HepG2 (cell line): ENCODE data around the gene ATP6V0A1. TPM values are rescaled to one million over a fixed set of nuclear protein-coding genes. Genes with fewer than 3 reads are reported as not detected.

ENCODE experiments used
- CCAR2 ChIP-seq: fragments of 200-400 bp; formaldehyde crosslinking; optimal IDR thresholded peaks from 2 replicates; pipeline ENCODE3; 2018; ENCODE audit warnings: low read depth, mild to moderate bottlenecking, low read length, moderate library complexity
- CEBPB ChIP-seq: IDR thresholded peaks from 2 replicates; pipeline ENCODE4 v1.6.1; 2011; ENCODE audit warnings: low read depth, low read length, improper control_type of control experiment, borderline replicate concordance
- EZH2 ChIP-seq: conservative IDR thresholded peaks from 2 replicates; pipeline ENCODE4 v1.6.1; 2012; ENCODE audit warnings: mild to moderate bottlenecking, low read depth, low read length, moderate library complexity
- FOXK2 ChIP-seq: fragments of 450-650 bp; IDR thresholded peaks from 2 replicates; pipeline ENCODE4 v1.6.1; 2016
- GATA4 ChIP-seq: sonication (generic); IDR thresholded peaks from 2 replicates; pipeline ENCODE4 v1.6.1; 2016; ENCODE audit warnings: antibody characterized with exemption, low read depth, borderline replicate concordance
- ISL2 ChIP-seq: sonication (generic); formaldehyde crosslinking; IDR thresholded peaks from 2 replicates; pipeline ENCODE4 v1.5.0; 2020; ENCODE audit warnings: missing genetic modification reagents
- KLF16 ChIP-seq, 2 experiments: sonication (generic) in 1 of 2; formaldehyde crosslinking in 1 of 2; IDR thresholded peaks; 2 replicates each; pipeline versions ENCODE4 v1.6.1 to v1.8.0; 2016 to 2023; ENCODE audit warnings: missing genetic modification reagents in 2 of 2, missing compliant biosample characterization in 1 of 2
- NCOA2 ChIP-seq: sonication (generic); formaldehyde crosslinking; IDR thresholded peaks from 2 replicates; pipeline ENCODE4 v1.8.0; 2022; ENCODE audit warnings: inconsistent platforms
- NFRKB ChIP-seq: fragments of 450-650 bp; IDR thresholded peaks from 2 replicates; pipeline ENCODE4 v1.6.1; 2017
- RARG ChIP-seq: sonication (generic); formaldehyde crosslinking; IDR thresholded peaks from 2 replicates; pipeline ENCODE4 v1.4.0; 2020; ENCODE audit warnings: low read depth, mild to moderate bottlenecking, missing genetic modification reagents
- ZFP41 ChIP-seq: sonication (generic); formaldehyde crosslinking; IDR thresholded peaks from 2 replicates; pipeline ENCODE4 v1.4.0; 2020; ENCODE audit warnings: mild to moderate bottlenecking, missing genetic modification reagents, borderline replicate concordance
- ZMAT3 ChIP-seq: sonication (generic); formaldehyde crosslinking; conservative IDR thresholded peaks from 2 replicates; pipeline ENCODE4 v1.7.0; 2021; ENCODE audit warnings: missing genetic modification reagents
- ZNF160 ChIP-seq: sonication (generic); formaldehyde crosslinking; IDR thresholded peaks from 2 replicates; pipeline ENCODE4 v1.8.0; 2022; ENCODE audit warnings: mild to moderate bottlenecking, inconsistent platforms, missing genetic modification reagents
- ZNF660 ChIP-seq: sonication (generic); formaldehyde crosslinking; IDR thresholded peaks from 2 replicates; pipeline ENCODE4 v1.5.1; 2020; ENCODE audit warnings: mild to moderate bottlenecking, low read depth, missing genetic modification reagents, borderline replicate concordance
- ZNF720 ChIP-seq: sonication (generic); formaldehyde crosslinking; IDR thresholded peaks from 2 replicates; pipeline ENCODE4 v1.4.0; 2020; ENCODE audit warnings: missing genetic modification reagents
- ZNF724P ChIP-seq: sonication (generic); formaldehyde crosslinking; IDR thresholded peaks from 2 replicates; pipeline ENCODE4 v1.8.0; 2022; ENCODE audit warnings: missing genetic modification reagents, borderline replicate concordance
- polyA plus RNA-seq, 8 experiments: library from polyadenylated mRNA; depleted of rRNA in 3 of 8; stranded (reverse) in 7 of 8; unstranded in 1 of 8; fragments of >200 nt; fragmentation: Illumina TruSeq in 4 of 8; extraction: Trizol in 4 of 8; gene quantifications; 2 replicates each; pipeline versions ENCODE4 v1.2.1 to v1.2.3, GENCODE V29; 2011 to 2016; ENCODE audit warnings: low read depth in 4 of 8, missing spikeins in 1 of 8, mixed read lengths in 1 of 8; ENCODE audit not compliant: insufficient read depth in 1 of 8
- total RNA-seq, 5 experiments: library from RNA; depleted of rRNA; stranded (reverse); fragments of >200 nt; fragmentation: Illumina TruSeq; extraction: Trizol; gene quantifications; 2 replicates each; pipeline ENCODE4 v1.2.3, GENCODE V29; 2016; ENCODE audit warnings: low read depth in 1 of 5
- TF ChIP-seq, protein P1 (sequence below): sonication (generic); formaldehyde crosslinking; IDR thresholded peaks from 2 replicates; pipeline ENCODE4 v1.4.0; 2020; ENCODE audit warnings: mild to moderate bottlenecking, missing genetic modification reagents, borderline replicate concordance
- TF ChIP-seq, protein P2 (sequence below): sonication (generic); formaldehyde crosslinking; IDR thresholded peaks from 2 replicates; pipeline ENCODE4 v1.5.0; 2020; ENCODE audit warnings: missing genetic modification reagents
- TF ChIP-seq, protein P3 (sequence below): sonication (generic); formaldehyde crosslinking; IDR thresholded peaks from 2 replicates; pipeline ENCODE4 v1.8.1; 2023; ENCODE audit warnings: missing genetic modification reagents, mild to moderate bottlenecking, borderline replicate concordance
- TF ChIP-seq, protein P4 (sequence below): sonication (generic); formaldehyde crosslinking; IDR thresholded peaks from 2 replicates; pipeline ENCODE4 v1.4.0; 2020; ENCODE audit warnings: missing genetic modification reagents

ATP6V0A1 gene
- total and polyA plus RNA-seq, 2 of the 13 experiments (the other 11 are each of a cell fraction or from before 2014, with no cell fraction given): 27.9 to 54.1 TPM

DNA sequence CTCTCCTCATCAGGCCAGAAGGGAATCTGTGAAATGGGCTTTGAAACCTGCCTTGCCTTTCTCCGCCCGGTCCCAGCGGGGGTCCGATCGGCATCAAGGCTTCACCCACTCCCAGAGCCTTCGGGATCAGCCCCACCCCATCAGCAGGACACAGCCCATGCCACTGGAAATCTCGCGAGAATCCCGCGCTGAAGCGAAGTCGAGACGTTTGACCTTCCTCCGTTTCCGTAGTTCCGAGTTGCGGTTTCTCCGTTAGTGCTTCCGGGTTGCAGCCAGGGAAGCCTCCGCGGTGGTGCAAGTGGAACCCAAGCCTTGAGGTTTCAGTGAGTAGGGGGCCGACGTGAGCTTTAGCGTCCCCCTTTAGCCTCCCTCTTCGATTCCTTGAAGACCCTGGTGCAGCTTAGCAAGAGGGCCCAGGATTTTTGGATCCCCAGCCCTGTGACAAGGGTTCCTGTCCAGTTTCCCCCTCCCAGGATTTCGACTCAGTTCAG, 103.3 kb downstream of the ATP6V0A1 start, which contains the start of gene COASY (continued):
- TF ChIP-seq ZNF160 (CRISPR knock-in tag) (peak; percentile 57; the same call in 1 of the 2 replicates), EZH2 (no peak), ZNF660 (CRISPR knock-in tag) (no peak), FOXK2 (peak; percentile 63; the same call in 1 of the 2 replicates), GATA4 (peak; percentile 57; the same call in 1 of the 2 replicates), NCOA2 (CRISPR knock-in tag) (no peak; the same call in 1 of the 2 replicates), CEBPB (peak; percentile 32; the same call in 1 of the 2 replicates), ZNF720 (no peak), ISL2 (CRISPR knock-in tag) (peak; percentile 84), ZFP41 (CRISPR knock-in tag) (no peak), KLF16 (CRISPR knock-in tag; IDR thresholded peaks at IDR 0.05) (peak in 1 of 2 experiments; percentile 82; a peak in 2 of 4 replicates), NFRKB (no peak), ZMAT3 (CRISPR knock-in tag) (peak; percentile 83; the same call in 1 of the 2 replicates), RARG (CRISPR knock-in tag) (peak; percentile 83; the same call in 1 of the 2 replicates), ZNF724P (no peak), CCAR2 (no peak)
- TF ChIP-seq, protein P1, sequence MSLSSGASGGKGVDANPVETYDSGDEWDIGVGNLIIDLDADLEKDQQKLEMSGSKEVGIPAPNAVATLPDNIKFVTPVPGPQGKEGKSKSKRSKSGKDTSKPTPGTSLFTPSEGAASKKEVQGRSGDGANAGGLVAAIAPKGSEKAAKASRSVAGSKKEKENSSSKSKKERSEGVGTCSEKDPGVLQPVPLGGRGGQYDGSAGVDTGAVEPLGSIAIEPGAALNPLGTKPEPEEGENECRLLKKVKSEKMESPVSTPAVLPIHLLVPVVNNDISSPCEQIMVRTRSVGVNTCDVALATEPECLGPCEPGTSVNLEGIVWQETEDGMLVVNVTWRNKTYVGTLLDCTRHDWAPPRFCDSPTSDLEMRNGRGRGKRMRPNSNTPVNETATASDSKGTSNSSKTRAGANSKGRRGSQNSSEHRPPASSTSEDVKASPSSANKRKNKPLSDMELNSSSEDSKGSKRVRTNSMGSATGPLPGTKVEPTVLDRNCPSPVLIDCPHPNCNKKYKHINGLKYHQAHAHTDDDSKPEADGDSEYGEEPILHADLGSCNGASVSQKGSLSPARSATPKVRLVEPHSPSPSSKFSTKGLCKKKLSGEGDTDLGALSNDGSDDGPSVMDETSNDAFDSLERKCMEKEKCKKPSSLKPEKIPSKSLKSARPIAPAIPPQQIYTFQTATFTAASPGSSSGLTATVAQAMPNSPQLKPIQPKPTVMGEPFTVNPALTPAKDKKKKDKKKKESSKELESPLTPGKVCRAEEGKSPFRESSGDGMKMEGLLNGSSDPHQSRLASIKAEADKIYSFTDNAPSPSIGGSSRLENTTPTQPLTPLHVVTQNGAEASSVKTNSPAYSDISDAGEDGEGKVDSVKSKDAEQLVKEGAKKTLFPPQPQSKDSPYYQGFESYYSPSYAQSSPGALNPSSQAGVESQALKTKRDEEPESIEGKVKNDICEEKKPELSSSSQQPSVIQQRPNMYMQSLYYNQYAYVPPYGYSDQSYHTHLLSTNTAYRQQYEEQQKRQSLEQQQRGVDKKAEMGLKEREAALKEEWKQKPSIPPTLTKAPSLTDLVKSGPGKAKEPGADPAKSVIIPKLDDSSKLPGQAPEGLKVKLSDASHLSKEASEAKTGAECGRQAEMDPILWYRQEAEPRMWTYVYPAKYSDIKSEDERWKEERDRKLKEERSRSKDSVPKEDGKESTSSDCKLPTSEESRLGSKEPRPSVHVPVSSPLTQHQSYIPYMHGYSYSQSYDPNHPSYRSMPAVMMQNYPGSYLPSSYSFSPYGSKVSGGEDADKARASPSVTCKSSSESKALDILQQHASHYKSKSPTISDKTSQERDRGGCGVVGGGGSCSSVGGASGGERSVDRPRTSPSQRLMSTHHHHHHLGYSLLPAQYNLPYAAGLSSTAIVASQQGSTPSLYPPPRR (CRISPR knock-in tag): peak; percentile 52; the same call in 1 of the 2 replicates
- TF ChIP-seq, protein P2, sequence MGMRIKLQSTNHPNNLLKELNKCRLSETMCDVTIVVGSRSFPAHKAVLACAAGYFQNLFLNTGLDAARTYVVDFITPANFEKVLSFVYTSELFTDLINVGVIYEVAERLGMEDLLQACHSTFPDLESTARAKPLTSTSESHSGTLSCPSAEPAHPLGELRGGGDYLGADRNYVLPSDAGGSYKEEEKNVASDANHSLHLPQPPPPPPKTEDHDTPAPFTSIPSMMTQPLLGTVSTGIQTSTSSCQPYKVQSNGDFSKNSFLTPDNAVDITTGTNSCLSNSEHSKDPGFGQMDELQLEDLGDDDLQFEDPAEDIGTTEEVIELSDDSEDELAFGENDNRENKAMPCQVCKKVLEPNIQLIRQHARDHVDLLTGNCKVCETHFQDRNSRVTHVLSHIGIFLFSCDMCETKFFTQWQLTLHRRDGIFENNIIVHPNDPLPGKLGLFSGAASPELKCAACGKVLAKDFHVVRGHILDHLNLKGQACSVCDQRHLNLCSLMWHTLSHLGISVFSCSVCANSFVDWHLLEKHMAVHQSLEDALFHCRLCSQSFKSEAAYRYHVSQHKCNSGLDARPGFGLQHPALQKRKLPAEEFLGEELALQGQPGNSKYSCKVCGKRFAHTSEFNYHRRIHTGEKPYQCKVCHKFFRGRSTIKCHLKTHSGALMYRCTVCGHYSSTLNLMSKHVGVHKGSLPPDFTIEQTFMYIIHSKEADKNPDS (CRISPR knock-in tag): 0 out of 2 replicates have a peak, but pooled peaks have one; percentile 82
- TF ChIP-seq, protein P3, sequence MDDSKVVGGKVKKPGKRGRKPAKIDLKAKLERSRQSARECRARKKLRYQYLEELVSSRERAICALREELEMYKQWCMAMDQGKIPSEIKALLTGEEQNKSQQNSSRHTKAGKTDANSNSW: no peak; the same call in 1 of the 2 replicates
- TF ChIP-seq, protein P4, sequence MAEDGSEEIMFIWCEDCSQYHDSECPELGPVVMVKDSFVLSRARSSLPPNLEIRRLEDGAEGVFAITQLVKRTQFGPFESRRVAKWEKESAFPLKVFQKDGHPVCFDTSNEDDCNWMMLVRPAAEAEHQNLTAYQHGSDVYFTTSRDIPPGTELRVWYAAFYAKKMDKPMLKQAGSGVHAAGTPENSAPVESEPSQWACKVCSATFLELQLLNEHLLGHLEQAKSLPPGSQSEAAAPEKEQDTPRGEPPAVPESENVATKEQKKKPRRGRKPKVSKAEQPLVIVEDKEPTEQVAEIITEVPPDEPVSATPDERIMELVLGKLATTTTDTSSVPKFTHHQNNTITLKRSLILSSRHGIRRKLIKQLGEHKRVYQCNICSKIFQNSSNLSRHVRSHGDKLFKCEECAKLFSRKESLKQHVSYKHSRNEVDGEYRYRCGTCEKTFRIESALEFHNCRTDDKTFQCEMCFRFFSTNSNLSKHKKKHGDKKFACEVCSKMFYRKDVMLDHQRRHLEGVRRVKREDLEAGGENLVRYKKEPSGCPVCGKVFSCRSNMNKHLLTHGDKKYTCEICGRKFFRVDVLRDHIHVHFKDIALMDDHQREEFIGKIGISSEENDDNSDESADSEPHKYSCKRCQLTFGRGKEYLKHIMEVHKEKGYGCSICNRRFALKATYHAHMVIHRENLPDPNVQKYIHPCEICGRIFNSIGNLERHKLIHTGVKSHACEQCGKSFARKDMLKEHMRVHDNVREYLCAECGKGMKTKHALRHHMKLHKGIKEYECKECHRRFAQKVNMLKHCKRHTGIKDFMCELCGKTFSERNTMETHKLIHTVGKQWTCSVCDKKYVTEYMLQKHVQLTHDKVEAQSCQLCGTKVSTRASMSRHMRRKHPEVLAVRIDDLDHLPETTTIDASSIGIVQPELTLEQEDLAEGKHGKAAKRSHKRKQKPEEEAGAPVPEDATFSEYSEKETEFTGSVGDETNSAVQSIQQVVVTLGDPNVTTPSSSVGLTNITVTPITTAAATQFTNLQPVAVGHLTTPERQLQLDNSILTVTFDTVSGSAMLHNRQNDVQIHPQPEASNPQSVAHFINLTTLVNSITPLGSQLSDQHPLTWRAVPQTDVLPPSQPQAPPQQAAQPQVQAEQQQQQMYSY (CRISPR knock-in tag): peak; percentile 33; the same call in 1 of the 2 replicates
